NCI-H187 treated with DMSO at 0.1 percent for 48 hours (cell line): Measurements from ENCODE around the gene CPSF4.

Experiments
- DNase-seq: peaks from one replicate; lab custom pipeline; 2025; lab: John Stamatoyannopoulos, UW

Gene CPSF4

GRCh38 chr7:99438573-99439480 lies at the start of gene CPSF4, which contains the start of gene PTCD1:
CPSF4 (plus strand) TSS chr7:99438943; CDS start chr7:99439083, 140 bp downstream.
PTCD1 (minus strand) TSS chr7:99438798; CDS start chr7:99435242, 3,556 bp downstream.
- DNase-seq: peak; percentile 60

- no peak for DNase-seq
Measured at GRCh38 chr7:99389772-99390171, 49.0 kb upstream of the CPSF4 start.

- DNase-seq: no peak
Measured at GRCh38 chr7:99390941-99391602, 47.7 kb upstream of the CPSF4 start.

DNA sequence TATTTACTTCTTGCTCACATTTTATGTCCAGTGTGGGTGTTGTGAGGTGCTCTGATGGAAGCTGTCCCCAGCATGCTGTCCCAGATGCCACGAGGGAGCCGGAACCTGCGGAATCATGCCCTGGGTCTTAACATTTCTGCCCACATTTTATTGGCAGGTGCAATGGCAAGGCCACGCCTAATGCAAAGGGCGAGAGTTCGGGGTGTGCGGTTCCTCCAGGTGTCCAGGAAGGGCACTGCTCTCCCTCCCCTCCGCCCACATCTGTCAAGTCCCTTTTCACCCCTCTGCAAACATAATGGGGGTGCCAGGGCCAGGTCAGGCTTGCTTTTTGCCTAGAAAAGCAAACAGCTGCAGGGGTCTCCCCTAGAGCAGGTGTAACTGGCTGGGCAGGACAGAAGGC lies 46.7 kb upstream of the CPSF4 start:
- no peak for DNase-seq

DNA sequence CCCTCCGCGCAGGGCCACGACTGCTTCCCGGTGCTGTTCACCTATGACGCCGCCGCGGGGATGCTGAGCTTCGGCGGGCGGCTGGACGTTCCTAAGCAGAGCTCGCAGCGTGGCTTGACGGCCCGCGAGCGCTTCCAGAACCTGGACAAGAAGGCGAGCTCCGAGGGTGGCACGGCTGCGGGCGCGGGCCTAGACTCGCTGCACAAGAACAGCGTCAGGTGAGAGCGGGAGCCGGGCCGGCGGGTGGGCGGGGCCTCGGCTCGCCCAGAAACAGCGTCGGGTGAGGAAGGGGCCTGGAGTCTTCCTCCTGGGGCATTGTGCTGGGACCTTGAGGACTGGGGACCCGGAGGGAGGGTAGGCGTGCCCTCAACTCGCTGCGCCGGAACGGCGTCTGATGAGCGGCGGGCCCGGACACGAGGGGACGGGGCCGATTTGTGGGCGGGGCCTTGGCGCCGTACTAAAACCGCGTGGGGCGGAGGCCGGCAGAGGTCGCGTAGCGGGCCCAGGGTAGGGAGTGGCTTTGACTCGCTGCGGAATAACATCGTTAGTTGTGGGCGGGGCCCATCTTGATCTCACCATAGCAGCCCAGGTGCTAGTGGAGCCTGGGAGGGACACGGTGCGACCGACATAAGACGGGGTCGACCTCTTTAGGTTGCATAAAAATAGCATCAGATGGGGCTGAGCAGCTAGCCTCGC lies 45.9 kb upstream of the CPSF4 start:
- DNase-seq: peak; percentile 54

GRCh38 chr7:99393355-99394187 lies 45.2 kb upstream of the CPSF4 start:
- no peak for DNase-seq

DNA sequence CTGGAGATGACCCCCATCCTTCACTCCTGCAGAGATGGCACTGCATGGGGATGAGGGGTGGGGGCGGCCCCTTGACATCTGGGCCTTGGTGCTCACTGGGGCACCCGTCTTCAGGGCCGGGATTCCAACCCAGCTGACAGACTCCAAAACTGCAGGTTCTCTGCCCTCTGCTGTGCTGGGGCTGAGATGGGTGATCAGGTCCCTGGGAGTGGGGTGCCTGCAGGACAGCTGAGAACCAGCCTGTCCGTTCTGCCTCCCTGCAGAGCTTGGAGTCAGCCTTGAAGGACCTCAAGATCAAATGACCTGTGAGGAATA lies 44.6 kb upstream of the CPSF4 start:
- DNase-seq: no peak

- DNase-seq: no peak
Measured at GRCh38 chr7:99395616-99396327, 43.0 kb upstream of the CPSF4 start.

DNA sequence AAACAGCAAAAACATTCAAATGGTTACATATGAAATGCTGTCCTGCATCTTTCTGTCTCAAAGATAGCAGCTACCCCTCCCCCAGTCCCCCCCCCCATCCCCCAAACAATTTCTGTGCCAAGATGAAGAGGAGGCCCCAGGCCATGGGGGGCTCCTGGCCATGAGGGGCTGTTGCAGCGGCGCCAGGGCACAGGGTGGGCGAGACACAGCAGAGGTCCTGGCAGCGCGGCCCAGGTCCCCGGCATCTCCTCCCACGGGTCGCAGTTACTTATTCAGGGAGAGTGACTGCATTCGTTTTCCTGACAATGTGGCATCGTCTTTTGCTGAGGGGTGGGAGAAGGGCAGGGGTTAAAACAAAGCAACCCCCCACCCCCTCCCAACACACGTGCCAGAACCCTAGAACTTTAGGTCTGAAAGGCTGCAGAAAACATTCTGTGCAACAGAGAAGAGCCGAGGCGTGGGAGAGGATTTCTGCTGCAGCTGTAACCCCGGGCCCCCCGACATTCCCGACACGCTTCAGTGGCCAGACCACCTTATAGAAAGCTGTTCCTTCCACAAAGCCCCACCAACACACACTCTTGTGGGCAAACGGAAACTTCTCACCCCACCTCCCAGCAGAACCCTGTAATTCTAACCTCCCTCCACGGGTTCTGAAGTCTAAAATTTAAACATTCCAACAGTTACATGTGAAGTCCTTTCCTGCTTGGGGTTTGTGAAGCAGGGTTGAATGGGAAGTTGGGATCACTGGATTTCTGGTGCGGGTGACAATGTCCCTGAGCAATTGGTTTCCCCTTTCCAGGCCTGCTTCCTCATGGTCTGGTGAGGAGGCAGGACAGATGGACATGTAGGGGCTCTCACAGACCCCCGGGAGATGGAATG lies 42.1 kb upstream of the CPSF4 start:
- no peak for DNase-seq

DNA sequence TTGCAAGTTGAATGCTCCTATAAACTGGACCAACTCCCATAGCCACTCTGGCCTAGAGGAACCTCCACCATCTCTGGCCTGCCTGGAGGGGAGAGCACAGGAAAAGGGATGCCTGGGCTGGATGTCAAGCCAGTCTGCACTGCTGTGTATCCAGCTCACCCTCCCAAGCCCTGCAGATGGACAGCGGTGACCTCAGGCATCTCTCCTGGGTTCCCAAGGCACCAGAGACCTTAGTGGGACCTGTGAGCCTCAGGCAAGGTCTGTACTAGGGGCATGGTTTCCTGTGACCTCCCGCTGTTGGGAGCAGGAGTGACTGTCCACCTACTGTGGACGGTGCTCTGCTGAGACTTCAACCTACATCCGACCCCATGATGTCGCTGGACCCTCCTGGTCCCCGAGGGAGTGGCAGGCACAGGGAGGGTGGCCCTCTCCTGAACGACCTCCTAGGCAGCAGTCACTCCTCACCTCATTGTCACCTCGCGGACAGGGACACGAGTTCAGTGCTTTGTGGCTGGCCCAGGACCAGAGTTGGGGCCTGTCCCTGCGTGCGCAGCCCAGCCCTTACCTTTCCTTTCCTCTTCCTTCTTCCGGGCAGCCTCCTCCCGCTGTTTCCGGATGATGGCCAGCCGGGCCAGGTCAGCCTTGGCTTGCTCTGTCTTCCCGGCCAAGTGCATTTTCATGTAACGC lies 41.3 kb upstream of the CPSF4 start:
- DNase-seq: no peak

- DNase-seq: no peak
Measured at GRCh38 chr7:99398891-99399445, 39.8 kb upstream of the CPSF4 start.

GRCh38 chr7:99399597-99399996 lies 39.1 kb upstream of the CPSF4 start:
- DNase-seq: no peak

DNA sequence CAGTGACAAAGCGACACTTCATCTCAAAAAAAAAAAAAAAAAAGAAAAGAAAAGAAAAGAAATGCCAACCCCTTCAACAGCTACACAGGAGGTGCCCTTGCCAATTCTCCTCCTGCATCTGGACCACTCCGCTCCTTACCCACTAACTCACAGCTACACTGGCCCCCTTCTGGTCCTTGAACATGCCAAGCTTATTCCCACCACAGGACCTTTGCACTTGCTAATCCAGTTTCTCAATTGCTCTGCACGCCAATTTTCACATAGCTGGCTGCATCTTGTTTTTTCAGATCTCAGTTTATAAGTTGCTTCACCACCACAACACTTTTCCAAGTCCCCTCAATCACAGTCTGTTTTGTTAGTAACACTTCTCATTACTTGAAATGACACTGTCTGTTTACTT lies 35.9 kb upstream of the CPSF4 start:
- DNase-seq: no peak

DNA sequence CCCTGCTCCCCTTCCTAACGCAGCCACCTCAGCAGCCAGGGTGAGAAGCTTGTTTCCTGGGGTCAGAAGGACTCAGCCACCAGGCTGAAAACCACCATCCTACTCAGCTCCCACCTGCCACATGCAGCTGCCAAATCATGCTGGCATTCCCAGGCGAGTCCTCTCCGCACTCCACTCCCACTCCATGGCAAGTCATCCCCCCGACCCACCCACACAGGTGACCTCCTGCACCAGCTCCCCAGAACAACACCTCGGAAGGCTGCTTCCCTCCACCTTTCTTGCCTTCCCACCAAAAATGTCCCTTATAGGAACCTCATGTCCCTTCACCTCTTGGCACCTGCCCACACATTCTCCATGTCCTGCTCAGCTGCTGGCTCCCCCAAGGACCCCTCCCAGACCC lies 35.0 kb upstream of the CPSF4 start:
- no peak for DNase-seq

DNA sequence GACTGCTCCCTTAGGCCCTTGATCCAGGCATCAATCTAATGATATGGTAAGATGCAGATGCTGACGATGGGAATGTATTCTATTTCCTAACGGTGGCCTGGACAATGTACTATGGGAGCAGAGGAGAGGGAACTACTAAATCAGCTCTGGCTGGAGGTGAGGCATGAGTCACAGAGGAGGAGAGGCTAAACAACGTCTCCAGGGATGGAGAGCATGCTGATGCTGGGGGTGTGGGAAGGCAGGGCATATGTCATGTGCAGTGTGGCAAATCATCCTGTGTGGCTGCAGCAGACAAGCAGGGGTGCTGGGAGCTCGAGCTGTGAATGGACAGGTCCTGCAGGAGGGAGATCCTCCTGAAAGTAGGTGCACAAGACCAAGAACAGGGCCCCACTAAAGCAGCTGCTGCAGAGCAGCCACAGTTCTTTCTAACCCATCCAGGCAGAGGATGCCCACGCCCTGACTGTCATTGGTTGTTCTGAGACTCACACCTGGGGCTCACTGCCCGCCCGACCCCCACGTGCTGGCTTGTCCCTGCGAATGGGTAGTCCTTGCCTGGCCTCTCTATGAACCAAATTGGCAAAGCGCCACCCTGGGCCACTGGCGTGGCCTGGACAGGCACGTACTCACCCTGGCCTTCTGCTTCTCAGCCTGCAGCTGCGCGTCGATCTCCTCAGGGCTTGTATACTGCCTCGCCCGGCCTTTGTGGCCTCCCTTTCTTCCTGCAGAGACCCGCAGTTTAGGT lies 34.3 kb upstream of the CPSF4 start:
- no peak for DNase-seq

GRCh38 chr7:99404977-99405320 lies 33.8 kb upstream of the CPSF4 start:
- no peak for DNase-seq

DNA sequence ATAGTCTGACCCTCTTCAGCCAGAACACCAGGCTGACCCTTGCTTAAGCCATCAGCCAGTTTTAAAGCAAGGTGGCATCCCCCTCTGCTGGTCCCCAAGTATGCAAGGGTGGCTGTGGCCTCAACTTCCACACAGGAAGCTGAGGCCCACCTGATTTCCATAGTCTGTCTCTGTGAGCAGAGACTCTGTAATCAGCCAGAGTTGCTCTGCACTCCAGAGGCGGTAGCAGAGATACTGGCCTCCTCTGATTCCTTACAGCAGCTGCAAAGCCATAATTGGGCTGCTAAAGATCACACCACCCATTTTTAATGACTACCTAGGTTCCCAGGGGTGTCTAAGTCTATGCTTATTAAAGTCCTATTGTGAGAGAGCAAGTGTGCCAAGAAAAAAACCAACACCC lies 32.2 kb upstream of the CPSF4 start:
- no peak for DNase-seq

DNA sequence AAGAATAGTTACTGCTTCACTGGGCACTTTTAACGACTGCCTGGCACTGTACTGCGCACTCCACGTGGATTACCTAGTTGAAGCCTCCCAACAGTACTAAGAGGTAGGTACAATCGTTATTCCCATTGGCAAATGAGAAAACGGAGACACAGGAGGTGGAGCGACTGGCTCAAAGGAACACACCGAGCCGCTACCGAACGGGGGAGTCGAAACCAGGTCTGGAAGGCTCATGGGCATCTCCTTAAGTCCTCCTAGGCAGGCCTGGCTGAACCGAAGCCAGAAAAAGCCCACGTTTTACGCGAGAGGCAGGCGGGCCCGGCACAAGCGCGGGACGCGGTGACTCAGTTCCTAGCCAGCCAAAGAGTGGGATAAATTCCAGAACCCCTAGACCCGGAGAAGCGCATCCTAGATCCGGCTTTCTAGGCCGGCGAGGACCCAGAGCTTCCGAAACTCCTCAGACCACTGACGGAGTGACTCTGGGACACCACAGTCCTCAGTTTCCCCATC lies 30.8 kb upstream of the CPSF4 start:
- DNase-seq: no peak
